ENCODE data around the gene CEP131.
A peak's percentile ranks its signal among the peaks of the same experiment; 100 is the strongest.

The CEP131 gene

DNA sequence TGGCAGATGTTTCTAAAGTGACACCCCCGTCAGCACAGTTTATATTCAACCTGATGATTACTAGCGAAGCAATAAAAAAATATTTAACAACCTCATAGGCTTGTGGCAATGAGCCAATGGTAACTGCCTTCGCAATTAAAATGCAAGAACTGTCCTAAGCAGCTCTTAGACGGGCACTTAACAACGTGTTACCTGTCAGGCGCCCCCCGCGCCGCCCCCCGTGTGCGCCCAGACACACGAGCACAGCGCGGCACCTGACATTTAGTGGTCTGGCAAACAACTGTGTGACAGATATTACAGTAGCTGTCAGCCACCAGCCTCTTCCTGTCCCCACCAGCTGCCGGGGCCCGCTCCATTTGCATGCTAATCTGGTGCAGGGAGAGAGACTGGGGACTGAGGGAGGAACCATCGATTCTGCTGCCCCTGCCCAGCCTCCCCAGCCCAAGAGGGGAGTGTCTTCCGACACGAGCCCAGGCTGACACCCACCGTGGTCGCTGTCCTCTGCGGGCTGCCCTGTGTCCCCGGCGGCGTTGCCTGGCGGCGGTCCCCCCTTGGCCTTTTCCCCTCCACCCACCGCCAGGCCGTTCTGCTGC is 29.0 kb upstream of the CEP131 start:
- no peak for DNase-seq (ENCODE audit: low read depth in 3 of 3)

DNA sequence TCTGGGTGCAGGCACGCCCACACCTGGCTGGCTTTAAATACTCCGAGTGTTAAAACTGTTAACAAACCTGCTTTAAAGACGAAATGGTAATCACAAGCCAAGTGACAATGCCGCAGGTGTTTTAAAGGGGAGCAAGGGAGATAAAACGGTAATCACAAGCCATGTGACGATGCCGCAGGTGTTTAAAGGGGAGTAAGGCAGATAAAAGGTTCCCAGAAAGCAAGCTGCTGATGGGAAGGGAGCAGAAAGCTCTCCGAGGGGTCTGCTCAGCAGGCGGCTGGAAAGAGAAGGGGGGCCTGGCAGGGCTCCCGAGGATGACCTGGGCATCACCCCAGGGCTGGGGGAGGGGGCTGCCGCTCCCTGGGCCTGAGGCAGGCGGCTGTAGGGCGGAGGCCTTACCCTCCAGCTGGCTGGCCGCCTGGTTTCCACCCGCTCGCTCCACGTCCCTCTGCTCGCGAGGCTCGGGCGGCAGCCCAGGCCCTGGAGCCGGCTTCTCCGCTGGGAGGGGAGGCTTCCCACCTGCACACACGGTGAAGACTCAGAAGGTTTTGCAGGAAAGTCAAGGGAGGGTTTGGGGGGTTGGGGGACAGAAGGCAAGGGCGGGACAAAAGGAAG is 28.4 kb upstream of the CEP131 start:
- no peak for DNase-seq (ENCODE audit: low read depth in 3 of 3)

DNA sequence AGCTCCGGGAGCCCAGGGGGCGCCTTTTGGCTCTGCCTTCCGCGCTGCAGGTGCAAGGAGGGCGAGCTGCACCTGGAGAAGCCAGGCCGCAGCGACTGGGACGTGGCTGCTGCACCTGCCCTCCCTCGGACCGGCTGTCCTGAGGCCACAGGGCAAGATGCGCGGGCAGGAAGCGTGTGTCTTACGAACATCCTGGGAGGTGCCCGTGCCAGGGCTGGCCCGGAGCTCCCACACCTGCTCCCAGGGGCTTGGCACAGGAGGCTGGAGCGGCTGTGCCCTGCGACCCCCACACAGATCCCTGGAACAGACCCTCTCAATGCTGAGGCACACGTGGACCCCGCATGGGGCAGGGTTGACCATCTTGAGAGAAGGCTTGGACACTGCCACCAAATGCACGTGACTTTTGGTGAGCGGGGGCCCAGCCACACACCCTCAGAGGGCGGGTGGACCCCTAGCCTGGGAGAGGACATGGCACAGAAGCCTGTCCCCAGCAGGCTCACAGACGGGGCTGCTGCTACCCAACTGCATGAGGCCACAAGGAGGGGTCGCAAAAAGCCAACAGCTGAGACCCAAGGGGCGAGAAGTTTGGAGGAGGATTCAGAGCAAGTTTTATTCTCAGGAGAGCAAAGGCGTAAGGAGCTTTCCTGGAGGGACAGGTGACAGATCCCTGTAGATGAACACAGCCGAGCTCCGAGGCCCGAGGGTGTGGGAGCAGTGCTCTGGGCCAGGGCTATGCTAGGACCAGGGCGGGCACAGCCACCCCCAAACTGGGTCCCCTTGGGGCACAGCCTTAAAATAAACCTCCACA is 27.7 kb upstream of the CEP131 start:
- DNase-seq (ENCODE audit: low read depth in 3 of 3): no peak

DNA sequence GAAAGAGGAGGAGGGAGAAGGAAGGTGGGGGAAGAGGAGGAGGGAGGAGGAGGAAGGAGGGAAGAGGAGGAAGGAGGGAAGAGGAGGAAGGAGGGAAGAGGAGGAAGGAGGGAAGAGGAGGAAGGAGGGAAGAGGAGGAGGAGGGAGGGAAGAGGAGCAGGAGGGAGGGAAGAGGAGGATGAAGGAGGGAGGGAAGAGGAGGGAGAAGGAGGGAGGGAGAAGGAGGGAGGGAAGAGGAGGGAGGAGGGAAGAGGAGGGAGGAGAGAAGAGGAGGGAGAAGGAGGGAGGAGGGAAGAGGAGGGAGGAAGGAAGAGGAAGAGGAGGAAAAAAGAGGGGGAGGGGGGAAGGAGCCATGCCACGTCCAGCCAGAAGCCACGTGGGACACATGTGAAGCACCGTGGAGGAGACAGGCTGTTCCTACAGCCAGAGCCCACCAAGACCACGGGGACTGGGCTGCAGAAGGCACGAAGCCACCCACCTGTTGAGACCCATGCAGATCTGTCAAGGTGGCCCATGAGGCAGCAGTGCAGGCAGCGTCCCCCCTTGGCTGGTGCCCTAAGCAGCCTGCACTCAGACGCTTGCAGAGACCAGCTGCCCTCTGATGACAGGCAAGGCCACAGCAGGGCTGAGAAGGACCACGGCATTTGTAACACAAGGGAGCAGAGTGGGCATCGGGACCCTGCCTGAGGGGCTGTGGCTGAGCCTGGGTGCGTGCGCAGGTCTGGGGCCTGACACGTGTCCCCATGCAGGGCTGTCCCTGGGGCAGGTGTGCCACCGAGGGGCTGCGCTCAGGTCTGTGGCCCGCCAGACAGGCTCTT is 26.7 kb upstream of the CEP131 start:
- no peak for DNase-seq (ENCODE audit: low read depth in 3 of 3)

DNA sequence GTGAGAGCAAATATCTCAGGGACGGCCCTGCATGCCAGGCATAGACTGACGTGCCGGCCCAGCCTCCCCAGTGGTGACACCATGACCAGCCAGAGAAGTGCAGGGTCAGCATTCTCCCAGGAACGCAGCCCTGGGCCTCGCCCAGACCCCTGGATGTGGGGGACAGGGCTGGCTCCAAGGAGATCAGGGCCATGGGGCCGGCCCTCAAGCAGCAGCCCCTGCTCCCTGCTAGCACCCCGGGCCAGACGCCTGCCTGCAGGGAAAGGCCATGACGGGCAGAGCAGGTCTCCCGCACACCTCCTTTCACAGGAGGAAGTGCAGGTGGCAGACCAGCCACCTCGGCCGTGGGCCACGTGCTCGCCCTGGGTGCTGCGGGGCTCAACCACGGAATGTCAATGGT is 25.9 kb upstream of the CEP131 start:
- no peak for DNase-seq (ENCODE audit: low read depth in 3 of 3)

DNA sequence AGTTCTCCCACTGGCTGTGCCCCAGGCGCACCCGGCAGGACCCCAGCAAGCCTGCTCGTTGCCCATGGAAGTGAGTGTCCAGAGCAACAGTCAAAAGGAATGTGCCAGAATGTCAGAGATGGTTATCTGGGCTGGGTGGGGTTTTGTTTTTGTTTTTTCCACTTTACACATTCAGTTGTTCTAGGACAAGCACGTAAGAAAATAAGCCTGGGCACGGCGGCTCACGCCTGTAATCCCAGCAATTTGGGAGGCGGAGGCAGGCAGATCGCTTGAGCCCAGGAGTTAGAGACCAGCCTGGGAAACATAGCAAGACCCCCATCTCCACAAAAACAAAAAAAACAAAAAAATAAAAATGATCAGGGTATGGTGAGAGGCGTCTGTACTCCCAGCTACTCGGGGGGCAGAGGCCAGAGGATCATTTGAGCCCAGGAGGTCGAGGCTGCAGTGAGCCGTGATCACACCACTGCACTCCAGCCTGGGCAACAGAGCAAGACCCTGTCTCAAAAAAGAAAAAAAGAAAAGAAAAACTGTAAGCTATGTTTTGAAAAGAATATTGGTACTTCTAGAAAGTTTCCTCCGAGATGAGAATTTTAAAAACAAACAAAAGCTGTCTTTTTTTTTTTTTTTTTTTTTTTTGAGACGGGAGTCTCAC is 24.7 kb upstream of the CEP131 start:
- no peak for DNase-seq (ENCODE audit: low read depth in 3 of 3)

DNA sequence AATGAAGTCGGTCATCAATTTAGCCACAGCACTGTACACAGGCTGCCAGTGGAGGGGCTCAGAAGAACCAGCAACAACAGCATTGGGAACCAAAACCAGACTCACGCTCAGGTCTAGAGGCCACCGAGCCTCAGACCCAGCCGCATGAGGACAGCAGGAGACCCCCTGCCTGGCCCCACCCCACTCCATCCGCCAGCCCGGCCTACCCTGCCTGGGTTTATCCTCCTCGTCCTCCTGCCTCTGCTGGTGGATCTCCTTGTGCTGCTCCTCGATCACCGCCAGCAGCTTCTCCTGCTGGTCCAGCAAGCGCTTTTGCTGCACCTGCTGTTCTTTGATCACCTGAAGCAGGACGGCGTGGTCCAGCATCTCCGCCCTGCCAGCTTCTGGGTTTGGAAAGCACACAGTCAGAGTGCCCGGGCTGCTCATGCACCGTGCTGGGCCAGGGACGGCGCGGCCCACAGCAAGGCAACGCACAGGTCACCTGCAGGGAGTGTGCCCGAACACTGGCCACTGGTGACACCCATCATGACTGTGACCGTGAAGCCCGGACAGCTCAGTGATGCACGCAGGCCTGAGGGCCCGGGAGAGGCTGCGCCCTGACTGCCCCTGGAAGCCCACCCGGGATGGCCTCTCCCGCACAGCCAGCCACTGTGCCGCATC is 24.0 kb upstream of the CEP131 start:
- no peak for DNase-seq (ENCODE audit: low read depth in 3 of 3)

DNA sequence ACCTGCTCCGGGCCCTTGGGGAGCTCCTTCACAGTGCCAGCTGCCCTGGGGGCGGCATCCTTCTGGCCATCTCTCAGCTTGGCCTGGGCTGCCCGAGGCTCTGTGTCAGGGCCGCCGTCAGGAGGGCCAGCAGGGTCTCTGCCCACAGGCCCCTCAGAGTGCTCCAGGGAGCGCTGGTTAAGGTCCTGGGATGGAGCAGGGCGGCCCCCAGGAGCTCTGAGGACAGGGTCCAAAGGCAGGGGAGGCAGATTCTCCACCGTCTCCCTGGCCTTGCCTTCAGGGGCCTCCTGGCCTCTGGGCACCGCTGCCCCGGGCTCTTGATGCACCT is 23.5 kb upstream of the CEP131 start:
- DNase-seq (ENCODE audit: low read depth in 3 of 3): no peak

DNA sequence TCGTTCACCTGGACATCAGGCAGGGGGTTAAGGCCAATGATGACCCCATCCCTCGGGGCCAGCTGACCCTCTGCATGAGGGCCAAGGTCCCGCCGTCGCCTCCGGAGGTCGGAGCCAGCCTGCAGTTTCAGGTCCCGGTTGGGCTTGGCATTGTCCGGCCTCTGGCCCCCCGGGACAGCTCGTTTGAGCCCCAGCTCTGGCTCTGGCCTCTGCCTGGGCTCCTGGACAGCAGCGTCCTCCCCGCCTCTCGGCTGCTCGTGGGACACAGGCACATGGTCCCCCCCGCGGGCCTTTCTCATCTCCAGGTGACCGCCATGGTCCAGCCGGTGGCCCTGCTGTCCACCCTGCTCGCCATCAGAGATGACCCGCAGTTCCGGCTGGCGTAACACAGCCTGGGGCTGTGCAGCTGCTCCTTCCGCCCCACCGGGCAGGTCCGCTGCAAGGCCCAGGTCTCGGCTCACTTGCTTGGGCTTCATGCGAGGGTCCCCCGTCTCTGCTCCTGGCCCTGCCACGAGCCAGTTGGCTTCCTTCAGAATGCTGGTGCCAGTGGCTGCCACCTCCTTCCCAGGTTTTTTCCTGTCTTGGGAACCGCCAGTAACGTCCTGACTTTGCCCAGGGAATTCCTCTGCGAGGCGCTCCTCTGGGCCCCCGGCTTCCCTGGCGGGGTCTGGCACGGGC is 23.0 kb upstream of the CEP131 start:
- no peak for DNase-seq (ENCODE audit: low read depth in 3 of 3)

DNA sequence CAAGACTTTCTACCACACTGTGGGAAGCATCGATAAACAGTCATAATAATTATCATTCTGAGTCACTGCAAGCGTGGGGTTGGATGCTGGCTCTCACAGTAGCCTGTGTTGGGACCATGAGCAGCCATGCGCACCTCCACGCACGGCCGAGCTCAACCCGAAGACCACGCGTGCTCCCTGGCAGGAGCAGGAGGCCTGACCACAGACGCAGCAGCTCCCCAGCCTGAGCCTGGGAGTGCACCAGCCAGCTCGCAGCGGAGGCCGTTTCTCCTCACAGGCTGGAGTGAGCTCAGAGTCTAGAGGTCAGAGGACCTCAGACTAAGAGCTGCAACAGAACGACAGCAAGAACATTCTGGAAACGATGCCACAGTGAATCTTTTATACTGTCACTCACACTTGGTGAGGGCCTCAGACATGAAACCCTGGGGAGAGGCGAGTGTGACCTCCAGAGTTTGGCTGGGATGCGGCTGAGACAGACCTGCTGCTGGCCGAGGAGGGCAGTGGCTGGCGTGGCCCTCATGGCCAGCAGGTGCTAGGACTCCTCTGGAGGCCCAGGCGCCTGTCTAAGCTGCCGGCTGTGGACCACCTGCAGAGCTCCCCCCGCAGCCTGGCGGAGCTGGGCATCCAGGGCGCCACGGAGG is 22.4 kb upstream of the CEP131 start:
- no peak for DNase-seq (ENCODE audit: low read depth in 3 of 3)

DNA sequence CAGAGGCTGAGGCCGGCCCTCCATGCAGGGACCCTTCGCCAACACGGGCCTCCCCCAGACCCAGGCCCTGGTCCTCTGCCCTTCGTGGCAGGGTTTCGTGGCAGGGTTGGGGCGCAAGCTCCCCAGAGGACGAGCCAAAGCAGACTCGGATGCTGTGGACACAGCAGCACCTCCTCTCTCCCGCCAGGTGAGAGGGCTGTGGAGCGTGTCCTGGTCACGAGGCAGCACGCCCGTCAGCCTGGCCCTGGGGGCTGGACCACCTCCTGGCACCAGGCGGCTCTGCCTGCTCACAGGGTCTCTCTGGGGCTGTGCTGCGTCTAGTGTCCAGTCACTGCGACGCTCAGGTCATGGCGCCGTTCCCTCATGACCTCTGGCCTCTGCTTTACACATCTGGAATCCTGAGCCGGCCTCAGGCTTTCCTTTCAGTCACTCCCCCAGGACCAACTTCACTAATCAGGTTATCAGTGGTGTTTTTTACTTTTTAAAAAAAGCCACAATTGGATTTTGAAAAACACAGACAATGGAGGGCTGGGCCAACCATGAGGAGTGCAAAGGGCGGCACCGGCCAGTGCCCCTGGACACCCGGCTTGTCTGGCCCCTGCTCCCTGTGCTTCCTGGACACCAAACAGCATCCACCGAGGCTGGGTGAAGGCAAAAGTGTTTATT is 21.7 kb upstream of the CEP131 start:
- DNase-seq (ENCODE audit: low read depth in 3 of 3): no peak

DNA sequence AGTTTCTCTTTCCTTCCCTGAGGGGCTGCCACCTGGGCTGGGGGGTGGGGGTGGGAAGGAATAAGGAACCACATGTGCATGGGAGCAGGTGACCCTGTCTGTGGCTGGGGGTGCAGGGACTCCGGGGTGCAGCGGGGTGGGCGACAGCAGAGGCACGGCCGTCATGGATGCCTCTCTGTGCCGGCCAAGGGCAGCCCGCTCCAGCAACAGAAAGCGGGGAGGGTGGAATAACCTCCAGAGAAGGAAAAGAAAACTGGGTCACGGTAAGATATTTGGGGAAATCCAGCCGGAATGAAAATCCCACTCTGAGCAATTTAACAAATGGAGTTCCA is 20.5 kb upstream of the CEP131 start:
- DNase-seq (ENCODE audit: low read depth in 3 of 3): no peak

DNA sequence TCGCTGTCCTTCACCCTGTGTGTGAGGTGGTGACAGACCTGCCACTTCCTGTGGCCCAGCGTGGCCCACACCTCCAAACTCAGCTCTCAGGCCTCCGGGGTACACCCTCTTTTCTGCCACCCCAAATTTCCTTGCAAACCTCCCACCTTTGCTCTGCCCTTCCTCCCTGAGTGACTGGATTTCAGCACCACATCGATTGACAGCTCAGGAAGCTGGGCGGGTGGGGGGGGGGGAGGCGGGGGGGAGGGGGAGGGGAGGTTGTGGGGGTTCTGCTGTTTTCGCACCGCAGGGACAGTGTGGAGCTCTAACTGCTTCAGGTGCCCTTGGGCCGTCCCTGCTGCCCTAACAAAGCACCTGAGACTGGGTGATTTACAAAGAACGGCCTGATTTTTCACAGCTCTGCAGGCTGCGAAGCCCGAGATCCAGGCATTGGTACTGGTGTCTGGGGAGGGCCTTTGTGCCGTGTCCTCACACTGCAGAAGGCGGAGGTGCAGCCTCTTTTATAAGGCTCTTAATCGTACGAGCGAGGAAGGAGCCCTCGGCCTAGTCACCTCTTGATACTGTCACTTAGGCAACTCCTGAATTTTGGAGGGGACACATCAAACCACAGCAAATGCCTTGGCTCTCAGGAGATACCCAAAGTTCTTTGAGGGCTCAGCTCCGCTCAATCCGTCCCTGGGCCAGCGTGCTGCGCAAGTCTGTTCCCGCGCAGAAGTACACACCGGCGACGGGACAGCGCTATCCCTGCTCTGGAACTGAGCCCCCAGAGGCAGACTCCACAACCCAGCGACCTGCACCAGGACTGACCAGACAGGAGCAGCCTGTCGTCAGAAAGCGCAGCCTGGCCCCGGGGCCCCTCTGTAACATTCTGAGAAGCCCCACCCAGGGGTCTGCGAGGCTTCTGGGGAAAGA is 19.9 kb upstream of the CEP131 start:
- DNase-seq (ENCODE audit: low read depth in 3 of 3): no peak

DNA sequence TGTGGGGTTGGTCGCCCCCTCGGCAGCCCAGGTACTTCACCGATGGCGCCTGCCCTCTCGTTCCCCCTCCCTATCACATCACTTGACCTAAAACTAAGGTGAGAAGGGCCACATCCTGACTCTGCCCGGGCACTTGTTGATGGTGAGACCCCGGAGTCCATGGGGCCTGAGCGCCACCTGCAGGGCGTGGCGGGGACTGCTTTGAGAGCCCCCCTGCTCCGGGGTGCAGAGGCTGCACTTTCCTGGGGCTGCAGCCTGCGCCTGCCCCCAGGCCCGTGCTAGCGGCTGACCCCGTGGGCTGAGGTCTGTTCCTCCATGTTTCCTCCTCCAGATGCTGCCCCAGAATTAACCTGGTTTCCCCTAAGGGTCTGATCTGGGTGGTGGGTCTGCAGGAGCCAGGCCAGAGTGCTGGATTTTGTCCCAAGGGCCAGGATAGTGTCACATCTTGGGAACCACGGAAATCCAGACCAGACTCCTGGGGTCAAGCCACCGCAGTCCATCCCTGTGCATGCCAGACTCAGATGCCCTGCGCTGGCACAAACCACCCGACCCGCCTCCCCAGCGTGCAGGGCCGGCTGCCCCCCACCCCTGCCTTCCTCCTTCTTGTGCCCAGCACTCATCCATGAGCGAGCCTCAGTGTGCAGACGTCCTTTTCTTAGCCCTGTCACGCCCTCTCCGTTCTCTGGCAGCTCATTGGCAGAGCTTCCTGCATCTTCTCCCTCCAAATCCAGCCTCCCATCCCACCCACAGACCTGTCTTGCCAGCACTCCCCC is 19.1 kb upstream of the CEP131 start:
- peak; percentile 26 to 62 (median 41) for DNase-seq (ENCODE audit: low read depth in 3 of 3)

DNA sequence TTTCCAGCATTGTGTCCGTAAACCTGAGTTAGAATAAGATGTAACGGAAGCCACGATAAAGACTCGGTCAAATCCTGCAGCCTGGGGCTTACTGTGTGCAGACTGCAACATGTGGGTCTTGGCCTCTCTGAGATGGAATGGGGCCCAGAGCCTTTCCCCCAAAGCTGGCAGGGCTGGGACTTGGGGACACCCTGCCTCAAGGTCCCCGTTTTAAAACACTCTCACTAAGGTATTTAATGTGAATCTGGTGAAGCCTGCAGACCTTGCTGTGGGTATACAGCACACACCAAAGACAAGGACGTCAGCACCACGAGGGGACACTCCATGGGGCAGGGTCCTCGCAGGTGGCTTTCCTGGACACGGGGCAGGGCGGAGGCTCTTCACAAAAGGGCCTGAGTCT is 18.4 kb upstream of the CEP131 start:
- DNase-seq (ENCODE audit: low read depth in 3 of 3): no peak

DNA sequence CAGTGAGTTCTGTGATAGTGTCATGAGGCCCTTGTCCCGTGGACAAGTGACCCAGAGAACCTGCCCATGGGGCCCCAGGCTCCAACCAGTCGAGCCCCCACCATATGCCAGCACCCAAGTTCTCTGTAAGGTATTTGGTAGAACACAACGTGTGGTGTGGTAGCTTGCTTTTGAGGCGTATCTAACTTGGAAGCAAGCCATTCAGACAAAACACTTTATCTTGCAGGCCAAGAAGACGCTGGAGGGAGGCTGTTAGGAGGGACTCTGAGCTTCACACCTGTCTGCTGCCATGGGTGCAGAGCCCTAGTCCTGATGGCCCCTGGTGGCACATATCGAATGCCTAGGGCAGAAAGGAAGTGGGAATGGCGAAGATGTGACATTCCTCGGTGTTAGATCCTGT is 18.0 kb upstream of the CEP131 start:
- no peak for DNase-seq (ENCODE audit: low read depth in 3 of 3)

DNA sequence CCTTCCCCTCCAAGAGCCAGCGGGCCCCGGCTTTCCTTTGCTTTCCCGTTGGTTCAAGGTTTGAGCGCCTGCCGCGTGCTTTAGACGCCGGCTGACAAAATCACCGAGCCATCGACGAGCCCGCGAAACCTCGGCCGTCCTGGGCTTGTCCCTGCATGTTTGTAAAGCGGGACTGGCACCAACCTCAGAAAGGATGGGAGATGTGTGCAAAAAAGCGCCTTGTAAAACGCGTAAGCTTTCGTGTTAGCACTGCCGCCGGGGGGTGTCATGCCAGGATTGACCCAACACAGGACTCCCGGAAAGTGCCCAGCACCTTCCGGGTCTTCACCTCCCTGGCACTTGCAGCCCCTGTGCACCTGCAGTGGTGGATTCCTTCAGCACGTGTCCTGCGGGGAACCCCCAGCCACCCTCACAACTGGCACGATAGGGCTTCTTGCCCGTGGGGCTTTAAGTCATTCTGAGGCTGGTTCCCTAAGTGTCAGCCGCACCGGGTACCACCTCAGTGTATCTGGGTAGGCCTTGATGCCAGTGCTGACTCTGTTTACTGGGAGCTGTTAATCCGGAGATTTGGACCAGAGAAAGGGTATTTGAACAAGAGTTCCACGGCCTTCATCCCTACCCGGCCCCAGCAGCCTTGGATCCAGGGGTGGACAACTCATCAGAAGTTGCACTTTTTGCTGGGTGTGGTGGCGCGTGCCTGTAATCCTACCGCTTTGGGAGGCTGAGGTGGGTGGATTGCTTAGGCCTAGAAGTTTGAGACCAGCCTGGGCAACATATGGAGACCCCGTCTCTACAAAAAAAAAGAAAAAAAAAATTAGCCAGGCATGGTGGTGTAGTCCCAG is 17.2 kb upstream of the CEP131 start:
- peak in 2 of 3 donors; percentile 14 to 38 for DNase-seq (ENCODE audit: low read depth in 3 of 3)
